A549 (cell line): ENCODE measurements around the gene CFAP99.

Experiments used
- BHLHE40 ChIP-seq: IDR thresholded peaks from 2 replicates; pipeline ENCODE4 v1.6.1; 2012; ENCODE audit warnings: low read depth, low read length, inconsistent platforms
- CHD2 ChIP-seq: fragments of 150-350 bp; IDR thresholded peaks from 2 replicates; pipeline ENCODE4 v1.6.1; 2014; ENCODE audit warnings: low read length; ENCODE audit not compliant: partially characterized antibody
- EHMT2 ChIP-seq: fragments of 200-600 bp; sonication (generic); IDR thresholded peaks from 2 replicates; pipeline ENCODE4 v1.6.1; 2016; ENCODE audit warnings: antibody characterized with exemption, low read depth, mild to moderate bottlenecking, moderate library complexity
- HOXA7 ChIP-seq: fragments of 250-450 bp; sonication (Bioruptor Pico); IDR thresholded peaks from 2 replicates; pipeline ENCODE4 v1.5.0; 2020; ENCODE audit warnings: mild to moderate bottlenecking, moderate library complexity
- HOXB5 ChIP-seq: fragments of 250-450 bp; sonication (Bioruptor Pico); IDR thresholded peaks from 2 replicates; pipeline ENCODE4 v1.5.0; 2020; ENCODE audit warnings: mild to moderate bottlenecking, moderate library complexity
- PHF8 ChIP-seq: fragments of 200-600 bp; sonication (generic); IDR thresholded peaks from 2 replicates; pipeline ENCODE4 v1.6.1; 2016; ENCODE audit warnings: low read depth, mild to moderate bottlenecking, antibody characterized with exemption, moderate library complexity, borderline replicate concordance
- POLR2A ChIP-seq: IDR thresholded peaks from 2 replicates; pipeline ENCODE4 v1.6.1; 2012; ENCODE audit warnings: mild to moderate bottlenecking, low read length
- TF ChIP-seq, protein P1 (sequence below): fragments of 250-450 bp; sonication (Bioruptor Pico); IDR thresholded peaks from 2 replicates; pipeline ENCODE4 v1.5.0; 2021; ENCODE audit warnings: mild to moderate bottlenecking, moderate library complexity, borderline replicate concordance
- TF ChIP-seq, protein P2 (sequence below): IDR thresholded peaks from 2 replicates; pipeline ENCODE4 v1.6.1; 2012
- TF ChIP-seq, protein P3 (sequence below): IDR thresholded peaks from 2 replicates; pipeline ENCODE4 v1.6.1; 2012
- TF ChIP-seq, protein P4 (sequence below): fragments of >200 bp; sonication (Bioruptor Twin); formaldehyde crosslinking; IDR thresholded peaks from 3 replicates; pipeline ENCODE4 v1.5.1; 2016

DNA sequence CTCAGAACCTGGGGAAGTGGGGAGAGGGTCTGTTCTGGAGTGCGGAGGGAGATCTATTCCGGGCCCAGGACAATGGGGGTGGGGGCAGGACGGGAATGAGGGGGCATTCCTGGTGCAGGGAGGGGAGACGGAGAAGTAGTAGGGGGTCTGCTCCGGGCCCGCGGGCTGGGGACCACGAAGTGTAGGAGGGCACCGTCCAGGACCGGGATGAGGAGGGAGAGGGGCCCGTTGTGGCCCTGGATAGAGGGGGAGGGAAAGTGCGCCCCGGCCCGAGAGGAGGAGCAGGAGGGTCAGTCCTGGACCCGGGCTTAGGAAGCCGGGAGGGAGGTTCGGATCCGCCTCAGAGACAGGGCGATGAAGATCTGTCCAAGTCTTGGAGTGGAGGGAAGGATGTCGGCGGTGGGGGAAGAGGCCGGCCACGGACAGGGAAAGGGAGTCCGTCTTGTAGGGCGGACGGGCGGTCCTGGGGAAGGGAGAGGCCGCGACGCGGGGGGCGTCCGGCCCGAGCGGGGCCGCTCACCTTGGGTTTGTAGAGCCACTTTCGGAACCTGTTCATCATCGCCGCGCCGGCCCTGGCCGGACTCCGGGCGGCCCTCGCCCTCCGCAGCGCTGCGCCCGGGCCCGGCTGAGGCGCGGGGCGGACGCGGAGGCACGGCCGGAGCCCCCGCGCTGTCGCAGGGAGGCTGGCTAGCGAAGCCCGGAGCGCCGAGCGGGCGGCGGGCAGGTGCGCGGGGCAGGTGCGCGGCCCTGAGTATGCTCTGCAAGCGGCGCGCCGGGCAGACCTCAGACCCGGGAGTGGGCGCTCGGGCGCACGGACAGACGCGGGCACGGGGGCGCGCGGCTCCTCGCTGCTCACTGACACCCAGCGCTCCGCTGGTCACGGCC, 748 bp upstream of the CFAP99 start, which contains the start of gene ZFYVE28:
- TF ChIP-seq, protein P1, sequence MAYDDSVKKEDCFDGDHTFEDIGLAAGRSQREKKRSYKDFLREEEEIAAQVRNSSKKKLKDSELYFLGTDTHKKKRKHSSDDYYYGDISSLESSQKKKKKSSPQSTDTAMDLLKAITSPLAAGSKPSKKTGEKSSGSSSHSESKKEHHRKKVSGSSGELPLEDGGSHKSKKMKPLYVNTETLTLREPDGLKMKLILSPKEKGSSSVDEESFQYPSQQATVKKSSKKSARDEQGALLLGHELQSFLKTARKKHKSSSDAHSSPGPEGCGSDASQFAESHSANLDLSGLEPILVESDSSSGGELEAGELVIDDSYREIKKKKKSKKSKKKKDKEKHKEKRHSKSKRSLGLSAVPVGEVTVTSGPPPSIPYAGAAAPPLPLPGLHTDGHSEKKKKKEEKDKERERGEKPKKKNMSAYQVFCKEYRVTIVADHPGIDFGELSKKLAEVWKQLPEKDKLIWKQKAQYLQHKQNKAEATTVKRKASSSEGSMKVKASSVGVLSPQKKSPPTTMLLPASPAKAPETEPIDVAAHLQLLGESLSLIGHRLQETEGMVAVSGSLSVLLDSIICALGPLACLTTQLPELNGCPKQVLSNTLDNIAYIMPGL (CRISPR knock-in tag), result no peak
- TF ChIP-seq CHD2 (no peak), EHMT2 (no peak), PHF8 (no peak), BHLHE40 (no peak), HOXA7 (CRISPR knock-in tag) (no peak), POLR2A (peak; percentile 39; the same call in 1 of the 2 replicates), HOXB5 (CRISPR knock-in tag) (no peak)
- TF ChIP-seq, protein P2, sequence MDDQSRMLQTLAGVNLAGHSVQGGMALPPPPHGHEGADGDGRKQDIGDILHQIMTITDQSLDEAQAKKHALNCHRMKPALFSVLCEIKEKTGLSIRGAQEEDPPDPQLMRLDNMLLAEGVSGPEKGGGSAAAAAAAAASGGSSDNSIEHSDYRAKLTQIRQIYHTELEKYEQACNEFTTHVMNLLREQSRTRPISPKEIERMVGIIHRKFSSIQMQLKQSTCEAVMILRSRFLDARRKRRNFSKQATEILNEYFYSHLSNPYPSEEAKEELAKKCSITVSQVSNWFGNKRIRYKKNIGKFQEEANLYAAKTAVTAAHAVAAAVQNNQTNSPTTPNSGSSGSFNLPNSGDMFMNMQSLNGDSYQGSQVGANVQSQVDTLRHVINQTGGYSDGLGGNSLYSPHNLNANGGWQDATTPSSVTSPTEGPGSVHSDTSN, result no peak
- TF ChIP-seq, protein P3, sequence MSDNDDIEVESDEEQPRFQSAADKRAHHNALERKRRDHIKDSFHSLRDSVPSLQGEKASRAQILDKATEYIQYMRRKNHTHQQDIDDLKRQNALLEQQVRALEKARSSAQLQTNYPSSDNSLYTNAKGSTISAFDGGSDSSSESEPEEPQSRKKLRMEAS, result no peak
- TF ChIP-seq, protein P4, sequence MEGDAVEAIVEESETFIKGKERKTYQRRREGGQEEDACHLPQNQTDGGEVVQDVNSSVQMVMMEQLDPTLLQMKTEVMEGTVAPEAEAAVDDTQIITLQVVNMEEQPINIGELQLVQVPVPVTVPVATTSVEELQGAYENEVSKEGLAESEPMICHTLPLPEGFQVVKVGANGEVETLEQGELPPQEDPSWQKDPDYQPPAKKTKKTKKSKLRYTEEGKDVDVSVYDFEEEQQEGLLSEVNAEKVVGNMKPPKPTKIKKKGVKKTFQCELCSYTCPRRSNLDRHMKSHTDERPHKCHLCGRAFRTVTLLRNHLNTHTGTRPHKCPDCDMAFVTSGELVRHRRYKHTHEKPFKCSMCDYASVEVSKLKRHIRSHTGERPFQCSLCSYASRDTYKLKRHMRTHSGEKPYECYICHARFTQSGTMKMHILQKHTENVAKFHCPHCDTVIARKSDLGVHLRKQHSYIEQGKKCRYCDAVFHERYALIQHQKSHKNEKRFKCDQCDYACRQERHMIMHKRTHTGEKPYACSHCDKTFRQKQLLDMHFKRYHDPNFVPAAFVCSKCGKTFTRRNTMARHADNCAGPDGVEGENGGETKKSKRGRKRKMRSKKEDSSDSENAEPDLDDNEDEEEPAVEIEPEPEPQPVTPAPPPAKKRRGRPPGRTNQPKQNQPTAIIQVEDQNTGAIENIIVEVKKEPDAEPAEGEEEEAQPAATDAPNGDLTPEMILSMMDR, result no peak
